Placental epithelial cell (primary cell): ENCODE measurements around the gene ZBTB9. TPM values are rescaled to one million over a fixed set of nuclear protein-coding genes. Genes with fewer than 3 reads are reported as not detected.

ENCODE experiments used
- small RNA-seq: library from RNA; depleted of rRNA; stranded (forward); fragments of <200 nt; gene quantifications from one replicate; pipeline ENCODE3, GENCODE V24; 2012
- total RNA-seq: library from RNA; depleted of rRNA; stranded (reverse); fragments of >200 nt; gene quantifications from 2 replicates; pipeline ENCODE4 v1.2.3, GENCODE V29; 2012

The ZBTB9 gene
- 4.9 and 7.9 TPM in 2 replicates for total RNA-seq

DNA sequence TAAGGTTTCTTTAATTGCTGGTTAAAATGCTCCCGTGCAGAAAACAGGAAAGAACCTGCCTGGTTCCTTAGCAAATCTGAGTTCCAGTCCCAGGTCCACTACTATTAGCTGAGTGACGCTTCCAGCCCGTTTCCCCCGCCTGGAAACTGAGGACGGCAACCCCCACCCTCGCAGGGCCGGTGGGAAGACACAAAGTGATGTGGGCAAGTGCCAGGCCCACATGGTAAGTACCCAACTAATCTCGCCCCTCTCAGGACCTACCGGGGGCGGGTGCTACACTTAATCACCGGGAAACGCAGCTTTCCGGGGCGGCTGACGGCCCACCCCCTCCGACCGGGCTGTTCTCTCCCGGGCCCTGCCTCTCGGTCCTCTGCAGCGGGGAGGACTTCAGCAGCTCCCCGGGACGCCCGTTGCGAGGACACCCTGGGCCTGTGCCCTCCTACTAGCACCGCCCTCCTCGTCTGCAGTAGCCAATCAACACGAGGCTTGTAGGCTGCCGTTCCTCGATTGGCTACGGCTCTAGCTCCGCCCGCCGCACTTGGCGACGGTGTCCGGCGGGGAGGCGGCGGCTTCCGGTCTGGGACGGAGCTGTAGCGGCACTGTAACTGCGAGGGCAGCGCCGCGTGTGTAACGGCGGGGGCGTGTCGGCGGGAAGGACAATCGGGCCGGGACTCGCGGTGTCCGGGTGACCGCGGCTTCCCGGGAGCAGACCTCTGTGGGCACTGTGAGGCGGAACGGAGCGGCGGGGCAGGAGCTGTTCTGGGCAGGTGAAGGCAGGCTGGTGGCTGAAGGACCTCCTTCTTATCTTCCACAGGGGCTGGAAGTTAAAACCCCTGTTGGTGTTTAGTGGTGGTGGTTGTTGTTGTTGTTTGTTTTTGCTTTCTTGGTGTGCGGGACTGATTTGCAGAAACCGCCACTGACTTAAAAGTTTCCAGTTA lies at the start of gene ZBTB9:
ZBTB9 (plus strand) TSS at position 568 of the 938 bp plus-strand sequence. CDS start 525 bp downstream, outside the sequence.

GRCh38 chr6:33410711-33411631 lies 43.4 kb upstream of the ZBTB9 start, which contains the start of gene PHF1:
PHF1 (plus strand) TSS chr6:33411014; CDS start chr6:33412264, 1,250 bp downstream.

DNA sequence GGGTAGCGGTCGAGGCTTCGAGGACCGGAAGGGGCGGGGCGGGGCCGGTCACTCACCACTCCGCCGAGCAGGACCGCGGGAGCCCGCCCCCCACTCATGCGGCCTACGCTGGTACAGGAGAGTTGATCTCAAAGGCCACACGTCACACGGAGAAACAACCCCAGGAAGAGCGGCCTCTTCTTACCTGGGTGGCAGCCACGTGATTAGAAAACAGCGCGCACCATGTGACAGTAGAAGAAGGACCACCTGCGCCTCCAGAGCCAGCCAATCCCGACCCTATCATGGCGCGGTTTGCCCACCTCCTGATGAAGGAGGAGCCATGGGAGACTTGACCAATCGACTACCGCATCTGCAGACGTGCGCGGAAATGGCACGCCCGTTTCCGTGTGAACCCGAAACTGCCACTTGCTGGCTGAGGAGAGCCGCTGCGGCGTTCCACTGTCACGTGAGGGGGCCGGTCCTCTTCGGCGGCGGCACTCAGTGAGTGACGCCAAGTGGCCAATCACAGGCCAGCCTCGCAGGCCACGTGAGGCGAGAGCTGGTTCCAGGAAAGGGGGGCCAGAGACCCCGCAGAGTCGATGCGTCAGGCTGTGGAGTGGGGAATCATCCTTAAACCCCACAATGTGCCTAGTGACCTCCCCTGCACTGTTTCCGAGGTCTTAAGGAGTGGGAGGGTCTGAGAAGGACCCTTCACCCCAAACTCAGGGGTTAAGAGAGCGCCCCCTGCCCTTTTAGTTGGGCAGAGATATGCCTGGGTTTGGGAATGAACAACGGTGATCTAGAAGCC lies 36.3 kb upstream of the ZBTB9 start, which contains the start of gene CUTA:
CUTA (minus strand) TSS at position 205 of the 787 bp plus-strand sequence; CDS start at position 98, 107 bp downstream.

DNA sequence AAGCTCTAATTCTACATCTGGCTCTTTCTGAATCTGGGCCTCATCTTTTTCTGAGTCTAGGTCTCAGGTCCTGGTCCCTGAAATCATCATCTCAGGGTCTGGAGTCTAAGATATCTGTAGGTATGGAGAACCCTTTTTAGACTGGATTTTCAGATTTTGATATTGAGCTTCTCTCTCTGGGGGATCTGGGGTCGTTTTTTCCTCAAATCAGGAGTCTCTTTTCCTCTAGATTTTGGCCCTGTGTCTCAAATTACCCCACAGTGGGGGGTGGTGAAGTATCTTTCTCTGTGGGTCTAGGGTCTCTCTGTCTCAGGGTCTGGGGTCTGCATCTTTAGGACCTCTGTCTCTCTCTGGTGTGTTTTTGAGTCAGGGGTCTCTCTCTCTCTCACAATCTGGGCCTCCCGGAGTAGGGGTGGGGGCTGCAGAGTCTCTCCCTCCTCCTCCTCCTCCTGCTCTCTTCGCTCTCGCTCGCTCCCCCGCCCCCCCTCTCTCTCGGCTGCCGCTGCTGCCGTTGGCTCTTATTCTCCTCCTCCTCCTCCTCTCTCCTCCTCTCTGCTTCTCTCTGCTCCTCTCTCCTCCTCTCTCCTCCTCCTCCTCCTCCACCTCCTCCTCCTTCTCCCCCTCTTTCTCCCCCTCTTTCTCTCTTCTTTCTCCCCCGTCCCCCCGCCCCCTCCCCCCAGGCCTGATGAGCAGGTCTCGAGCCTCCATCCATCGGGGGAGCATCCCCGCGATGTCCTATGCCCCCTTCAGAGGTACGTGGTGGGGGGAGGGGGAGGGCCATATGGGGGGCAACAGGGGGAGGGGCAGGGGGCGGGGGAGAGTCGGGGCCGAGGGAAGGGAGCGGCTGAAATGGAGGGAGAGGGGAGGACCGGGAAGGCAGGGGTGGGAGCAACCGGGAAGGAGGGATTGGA lies 34.5 kb upstream of the ZBTB9 start, which contains the start of gene SYNGAP1:
SYNGAP1 (plus strand) TSS at position 486 of the 911 bp plus-strand sequence; CDS start at position 686, 200 bp downstream.

Small RNA genes lying within 50 kb of the gene (small RNA-seq; reads per million reads assigned to genes)
- not detected for gene ZBTB9

Other genes with a start within 250 kb of the ZBTB9 start
- gene HSD17B8, start 249.9 kb upstream of the ZBTB9 start, total RNA-seq: 5.9 and 8.0 TPM in 2 replicates
- 26.2 and 44.4 TPM in 2 replicates for gene RING1, start 246.1 kb upstream of the ZBTB9 start, total RNA-seq
- 45.5 and 62.4 TPM in 2 replicates for gene VPS52, start 182.7 kb upstream of the ZBTB9 start, total RNA-seq
- gene RPS18, start 182.5 kb upstream of the ZBTB9 start, total RNA-seq: 1,662 and 2,917 TPM in 2 replicates
- 29.3 and 38.5 TPM in 2 replicates for gene B3GALT4, start 177.5 kb upstream of the ZBTB9 start, total RNA-seq
- 61.6 and 62.8 TPM in 2 replicates for gene WDR46, start 165.3 kb upstream of the ZBTB9 start, total RNA-seq
- gene PFDN6, start 165.0 kb upstream of the ZBTB9 start, total RNA-seq: 16.5 and 29.7 TPM in 2 replicates
- gene RGL2, start 155.6 kb upstream of the ZBTB9 start, total RNA-seq: 86.5 and 107 TPM in 2 replicates
- gene TAPBP, start 140.5 kb upstream of the ZBTB9 start, total RNA-seq: 152 and 157 TPM in 2 replicates
- gene ZBTB22, start 136.8 kb upstream of the ZBTB9 start, total RNA-seq: 26.8 and 29.8 TPM in 2 replicates
- 29.4 and 31.0 TPM in 2 replicates for gene DAXX, start 131.6 kb upstream of the ZBTB9 start, total RNA-seq
- gene KIFC1, start 62.8 kb upstream of the ZBTB9 start, total RNA-seq: 7.5 and 11.0 TPM in 2 replicates
- gene PHF1, start 43.6 kb upstream of the ZBTB9 start, total RNA-seq: 19.6 and 23.6 TPM in 2 replicates
- 111 and 204 TPM in 2 replicates for gene CUTA, start 36.5 kb upstream of the ZBTB9 start, total RNA-seq
- 6.8 and 14.9 TPM in 2 replicates for gene SYNGAP1, start 34.5 kb upstream of the ZBTB9 start, total RNA-seq
- 11.4 and 33.7 TPM in 2 replicates for gene BAK1, start 125.7 kb downstream of the ZBTB9 start, total RNA-seq
- 32.6 and 64.2 TPM in 2 replicates for gene ITPR3, start 166.7 kb downstream of the ZBTB9 start, total RNA-seq